B cell (primary cell): Measurements from ENCODE around the gene MRPL41. TPM values are rescaled to one million over a fixed set of nuclear protein-coding genes. Genes with fewer than 3 reads are reported as not detected.
"Not testable (repeated sequence)": the region's sequence is repeated elsewhere in the genome, so short reads cannot be mapped to it uniquely, and the experiment has no call there.

ENCODE experiments used
- ATAC-seq: fragments of 200-7000 bp; cut with Tn5 transposase; one replicate; pipeline ENCODE4 v1.10.0; 2021; ENCODE audit warnings: low read depth, mild to moderate bottlenecking, moderate number of reproducible peaks, moderate library complexity
- CTCF ChIA-PET: fragments of 350-600 bp; sonication (Branson Sonifier 250); formaldehyde crosslinking; loops from one replicate; lab custom pipeline; 2021; ENCODE audit warnings: antibody characterized with exemption, inconsistent platforms; lab: Charles Lee
- POLR2A ChIA-PET: fragments of 350-600 bp; sonication (Branson Sonifier 250); formaldehyde crosslinking; loops from one replicate; lab custom pipeline; 2021; ENCODE audit warnings: antibody characterized with exemption; lab: Charles Lee
- DNase-seq: peaks from one replicate; pipeline ENCODE4 v3.0.0; 2013
- H2AFZ ChIP-seq: 2 replicates; pipeline ENCODE4 v1.6.1; 2012; ENCODE audit warnings: mild to moderate bottlenecking, low read depth, low read length; ENCODE audit not compliant: insufficient read depth, poor library complexity, severe bottlenecking
- H3K27ac ChIP-seq, 2 donors: 1 replicate in 1 of 2; 2 replicates in 1 of 2; pipeline ENCODE4 v1.5.1; 2012 to 2013; ENCODE audit warnings: low read length in 2 of 2, mild to moderate bottlenecking in 2 of 2, moderate library complexity in 1 of 2
- H3K27me3 ChIP-seq, 4 experiments: fragments of 200-600 bp in 1 of 4; sonication (generic) in 1 of 4; replicated peaks in 1 of 4; 1 replicate in 2 of 4; 2 replicates in 2 of 4; pipeline versions ENCODE4 v1.6.1 to v1.7.0; 2013 to 2016; ENCODE audit warnings: low read length in 3 of 4, mild to moderate bottlenecking in 2 of 4, mixed read lengths in 1 of 4, moderate library complexity in 1 of 4; ENCODE audit not compliant: insufficient read depth in 4 of 4, control insufficient read depth in 3 of 4; ENCODE audit errors: control extremely low read depth in 1 of 4
- H3K36me3 ChIP-seq, 2 experiments: replicated peaks in 1 of 2; 1 replicate in 1 of 2; 2 replicates in 1 of 2; pipeline versions ENCODE4 v1.6.1 to v1.7.1; 2013; ENCODE audit warnings: low read length in 1 of 2; ENCODE audit not compliant: insufficient read depth in 2 of 2, control insufficient read depth in 1 of 2; ENCODE audit errors: control extremely low read depth in 1 of 2, extremely low read depth in 1 of 2
- H3K4me1 ChIP-seq, 2 donors: fragments of 200-600 bp in 1 of 2; sonication (generic) in 1 of 2; 1 replicate in 1 of 2; 2 replicates in 1 of 2; pipeline versions ENCODE4 v1.5.1 to v1.6.1; 2013 to 2017; ENCODE audit warnings: low read length in 2 of 2; ENCODE audit not compliant: control insufficient read depth in 2 of 2, insufficient read depth in 2 of 2
- H3K4me2 ChIP-seq: replicated peaks from 2 replicates; pipeline ENCODE3; 2012; ENCODE audit warnings: mild to moderate bottlenecking, low read depth, low read length; ENCODE audit not compliant: poor library complexity, severe bottlenecking
- H3K4me3 ChIP-seq, 5 experiments: fragments of 200-600 bp in 1 of 5; sonication (generic) in 1 of 5; 1 replicate in 3 of 5; 2 replicates in 2 of 5; pipeline versions ENCODE4 v1.5.1 to v1.7.0; 2011 to 2016; ENCODE audit warnings: low read length in 4 of 5, mild to moderate bottlenecking in 4 of 5, low read depth in 2 of 5, control low read depth in 1 of 5, moderate library complexity in 1 of 5; ENCODE audit not compliant: insufficient read depth in 1 of 5; ENCODE audit errors: control extremely low read depth in 1 of 5, extremely low read depth in 1 of 5
- H3K79me2 ChIP-seq: fragments of 200-600 bp; sonication (generic); one replicate; pipeline ENCODE4 v1.6.0; 2016; ENCODE audit warnings: low read length; ENCODE audit not compliant: control insufficient read depth, insufficient read depth
- H3K9ac ChIP-seq: fragments of 200-600 bp; sonication (generic); 2 replicates; pipeline ENCODE4 v1.6.1; 2017; ENCODE audit warnings: mild to moderate bottlenecking, low read length, moderate library complexity
- H3K9me3 ChIP-seq, 3 donors: one replicate each; pipeline versions ENCODE4 v1.6.1 to v1.7.1; 2013; ENCODE audit warnings: low read length in 2 of 3; ENCODE audit not compliant: control insufficient read depth in 2 of 3, insufficient read depth in 1 of 3; ENCODE audit errors: control extremely low read depth in 1 of 3
- H4K20me1 ChIP-seq: 2 replicates; pipeline ENCODE4 v1.6.0; 2012; ENCODE audit warnings: mild to moderate bottlenecking, low read length; ENCODE audit not compliant: insufficient read depth, control insufficient read depth, poor library complexity, severe bottlenecking
- H3K27ac Mint-ChIP-seq: one replicate; pipeline ENCODE4 v1.8.0; 2021; ENCODE audit warnings: mixed read lengths
- H3K27me3 Mint-ChIP-seq: one replicate; pipeline ENCODE4 v1.8.0; 2021; ENCODE audit warnings: mixed read lengths
- H3K4me1 Mint-ChIP-seq: one replicate; pipeline ENCODE4 v1.8.0; 2021; ENCODE audit warnings: mixed read lengths
- H3K4me3 Mint-ChIP-seq: one replicate; pipeline ENCODE4 v1.8.0; 2021; ENCODE audit warnings: mixed read lengths
- H3K9me3 Mint-ChIP-seq: one replicate; pipeline ENCODE4 v1.8.0; 2022; ENCODE audit warnings: mixed read lengths; ENCODE audit not compliant: insufficient read depth
- EZH2 ChIP-seq: IDR thresholded peaks from 2 replicates; pipeline ENCODE4 v1.6.1; 2012; ENCODE audit warnings: borderline replicate concordance, low read depth, mild to moderate bottlenecking, moderate library complexity, low read length; ENCODE audit not compliant: insufficient read depth, poor library complexity, severe bottlenecking
- WGBS: methylation state at CpG from one replicate; pipeline ENCODE4 v1.1.5; 2013; ENCODE audit warnings: missing lambda C conversion rate; ENCODE audit not compliant: insufficient coverage; 5-methylcytosine and 5-hydroxymethylcytosine counted together
- intact Hi-C: fragments of 100-400 bp; cut with micrococcal nuclease; formaldehyde crosslinking; loops from one replicate; pipeline ENCODE4 v1.10.0; 2022
- polyA plus RNA-seq: library from polyadenylated mRNA; depleted of rRNA; stranded (reverse); fragments of >200 nt; gene quantifications from 2 replicates; pipeline ENCODE4 v1.2.3, GENCODE V29; 2012
- total RNA-seq, 2 donors: library from RNA; stranded (reverse); fragments of 120-200 nt in 1 of 2; gene quantifications; 1 replicate in 1 of 2; 2 replicates in 1 of 2; pipeline versions ENCODE4 v1.2.3 to v1.2.4, GENCODE V29; 2013 to 2022
- TF ChIP-seq, protein P1 (sequence below): fragments of 200-600 bp; IDR thresholded peaks from one replicate; pipeline ENCODE4 v1.8.0; 2022; ENCODE audit warnings: antibody characterized with exemption, mild to moderate bottlenecking

MRPL41 gene
- total and polyA plus RNA-seq, 2 donors (not counting 1 experiment from before 2014, with no cell fraction given) = 59.2 to 70.9 TPM

DNA sequence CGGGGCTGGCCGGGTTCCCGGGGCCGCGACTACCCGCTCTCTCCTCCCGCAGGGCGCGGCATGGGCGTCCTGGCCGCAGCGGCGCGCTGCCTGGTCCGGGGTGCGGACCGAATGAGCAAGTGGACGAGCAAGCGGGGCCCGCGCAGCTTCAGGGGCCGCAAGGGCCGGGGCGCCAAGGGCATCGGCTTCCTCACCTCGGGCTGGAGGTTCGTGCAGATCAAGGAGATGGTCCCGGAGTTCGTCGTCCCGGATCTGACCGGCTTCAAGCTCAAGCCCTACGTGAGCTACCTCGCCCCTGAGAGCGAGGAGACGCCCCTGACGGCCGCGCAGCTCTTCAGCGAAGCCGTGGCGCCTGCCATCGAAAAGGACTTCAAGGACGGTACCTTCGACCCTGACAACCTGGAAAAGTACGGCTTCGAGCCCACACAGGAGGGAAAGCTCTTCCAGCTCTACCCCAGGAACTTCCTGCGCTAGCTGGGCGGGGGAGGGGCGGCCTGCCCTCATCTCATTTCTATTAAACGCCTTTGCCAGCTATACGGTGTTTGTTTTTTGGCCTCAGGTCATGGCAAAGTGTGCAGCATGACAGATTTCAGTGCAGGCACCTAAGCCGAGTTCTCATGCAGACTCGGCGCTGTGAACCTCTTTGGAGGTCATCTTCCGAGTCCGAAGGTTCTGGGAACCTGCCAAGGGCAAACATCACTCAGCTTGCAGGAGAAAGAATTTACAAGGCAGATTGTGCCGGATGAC, 516 bp downstream of the MRPL41 start:
- no peak for ATAC-seq

DNA sequence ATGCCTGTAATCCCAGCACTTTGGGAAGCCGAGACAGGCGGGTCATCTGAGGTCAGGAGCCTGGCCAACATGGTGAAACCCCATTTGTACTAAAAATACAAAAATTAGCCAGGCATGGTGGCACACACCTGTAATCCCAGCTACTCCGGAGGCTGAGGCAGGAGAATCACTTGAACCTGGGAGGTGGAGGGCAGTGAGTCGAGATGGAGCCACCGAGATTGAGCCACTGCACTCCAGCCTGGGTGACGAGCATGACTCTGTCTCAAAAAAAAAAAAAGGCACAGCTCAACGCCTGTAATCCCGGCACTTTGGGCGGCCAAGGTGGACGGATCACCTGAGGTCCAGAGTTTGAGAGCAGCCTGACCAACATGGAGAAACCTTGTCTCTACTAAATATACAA, 2.0 kb downstream of the MRPL41 start:
- Histone ChIP-seq H3K36me3 (peaks cover 0 to 21% of the 10 kb centered on the region in 2 experiments), H3K4me1 (peaks cover 15 to 20% of the 10 kb centered on the region in 2 donors)
- H3K4me2 ChIP-seq, H3K9me3 ChIP-seq, H4K20me1 ChIP-seq, H3K27me3 ChIP-seq, ATAC-seq, H3K4me3 ChIP-seq, DNase-seq, POLR2A ChIA-PET, H3K9me3 Mint-ChIP-seq, H3K27ac ChIP-seq, H3K4me3 Mint-ChIP-seq, H3K27me3 Mint-ChIP-seq, H2AFZ ChIP-seq, H3K27ac Mint-ChIP-seq, H3K79me2 ChIP-seq, intact Hi-C loops, H3K9ac ChIP-seq: not testable (repeated sequence)
- H3K4me1 Mint-ChIP-seq = peaks cover 18% of the 10 kb centered on the region
- 98% methylated on average over 4 of the region's 10 CpGs for WGBS
- CTCF ChIA-PET = interaction anchor here (1.6 kb wide), 1 partner anchor 25 kb away, joined by 3 read pairs; the partner anchor contains the start of gene DPH7

More for the DNA sequence above, 516 bp downstream of the MRPL41 start:
- H3K4me1 Mint-ChIP-seq = peaks cover 26% of the 10 kb centered on the region
- peak overlapping the region; percentile 79 for H2AFZ ChIP-seq
- peak overlapping the region; percentile 83 for H3K27ac Mint-ChIP-seq
- WGBS = 13% methylated on average over 57 of the region's 58 CpGs
- H3K9me3 ChIP-seq = peaks cover 0 to 7% (median 0%) of the 10 kb centered on the region in 3 donors
- peak overlapping the region; percentile 77 for H3K4me3 Mint-ChIP-seq
- no peaks in the 10 kb centered on the region for H3K27me3 ChIP-seq
- H3K4me3 ChIP-seq = peak overlapping the region; percentile 4 to 65 (median 60)
- H3K27ac ChIP-seq = peak overlapping the region; percentile 55 to 73
- no peaks in the 10 kb centered on the region for H3K9me3 Mint-ChIP-seq
- H3K79me2 ChIP-seq = peaks cover 8% of the 10 kb centered on the region
- peaks cover 15% of the 10 kb centered on the region for H4K20me1 ChIP-seq
- ChIA-PET POLR2A (interaction anchor here (0.9 to 1.1 kb wide), 2 partner anchors 13 to 129 kb away, joined by 3 to 5 read pairs; partner anchors contain the start of genes EXD3 and NOXA1), CTCF (interaction anchor here (1.1 to 1.2 kb wide), 3 partner anchors 17 to 143 kb away, joined by 3 to 7 read pairs (median 3); partner anchors contain the start of gene EHMT1)
- TF ChIP-seq, protein P1, sequence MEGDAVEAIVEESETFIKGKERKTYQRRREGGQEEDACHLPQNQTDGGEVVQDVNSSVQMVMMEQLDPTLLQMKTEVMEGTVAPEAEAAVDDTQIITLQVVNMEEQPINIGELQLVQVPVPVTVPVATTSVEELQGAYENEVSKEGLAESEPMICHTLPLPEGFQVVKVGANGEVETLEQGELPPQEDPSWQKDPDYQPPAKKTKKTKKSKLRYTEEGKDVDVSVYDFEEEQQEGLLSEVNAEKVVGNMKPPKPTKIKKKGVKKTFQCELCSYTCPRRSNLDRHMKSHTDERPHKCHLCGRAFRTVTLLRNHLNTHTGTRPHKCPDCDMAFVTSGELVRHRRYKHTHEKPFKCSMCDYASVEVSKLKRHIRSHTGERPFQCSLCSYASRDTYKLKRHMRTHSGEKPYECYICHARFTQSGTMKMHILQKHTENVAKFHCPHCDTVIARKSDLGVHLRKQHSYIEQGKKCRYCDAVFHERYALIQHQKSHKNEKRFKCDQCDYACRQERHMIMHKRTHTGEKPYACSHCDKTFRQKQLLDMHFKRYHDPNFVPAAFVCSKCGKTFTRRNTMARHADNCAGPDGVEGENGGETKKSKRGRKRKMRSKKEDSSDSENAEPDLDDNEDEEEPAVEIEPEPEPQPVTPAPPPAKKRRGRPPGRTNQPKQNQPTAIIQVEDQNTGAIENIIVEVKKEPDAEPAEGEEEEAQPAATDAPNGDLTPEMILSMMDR = no peak
- no peak for TF ChIP-seq EZH2
- intact Hi-C loops = no loop called here
- H3K9ac ChIP-seq = peak overlapping the region; percentile 59
- peaks cover 0 to 14% of the 10 kb centered on the region in 2 experiments for H3K36me3 ChIP-seq
- peak overlapping the region; percentile 85 for H3K4me2 ChIP-seq
- no peak for DNase-seq
- no peaks in the 10 kb centered on the region for H3K27me3 Mint-ChIP-seq
- peaks cover 25 to 34% of the 10 kb centered on the region in 2 donors for H3K4me1 ChIP-seq
